ENCODE data around the gene SYTL1. TPM values are rescaled to one million over a fixed set of nuclear protein-coding genes. Genes with fewer than 3 reads are reported as not detected.

Gene SYTL1
- polyA plus RNA-seq, 1 of the 3 experiments (the other 2 are of a cell fraction), result 3.0 TPM

- TF ChIP-seq EZH2phosphoT487 (IDR thresholded peaks at IDR 0.05; ENCODE audit: borderline replicate concordance, low read depth), result no peak
These were observed 3.1 kb upstream of the SYTL1 start (continued) for GRCh38 chr1:27338751-27339150.

- peaks cover 0 to 8% of the 10 kb centered on the region in 2 experiments; a peak in 2 of 4 replicates for H3K4me1 ChIP-seq (ENCODE audit: control insufficient read depth in 1 of 2, insufficient read depth in 2 of 2, low read depth in 1 of 2, low read length in 1 of 2)
- no peak for TF ChIP-seq ZBTB33 (IDR thresholded peaks at IDR 0.05; ENCODE audit: borderline replicate concordance, low read depth)
- TF ChIP-seq ELF1 (IDR thresholded peaks at IDR 0.05), result no peak
- no peak for TF ChIP-seq GABPA (IDR thresholded peaks at IDR 0.05; ENCODE audit: low read depth)
- no peak for TF ChIP-seq JUND (IDR thresholded peaks at IDR 0.05)
- TF ChIP-seq FOSL2 (IDR thresholded peaks at IDR 0.05; ENCODE audit: borderline replicate concordance, low read depth), result no peak
- no peak for TF ChIP-seq RCOR1 (IDR thresholded peaks at IDR 0.05; ENCODE audit: low read length)
- no peak for TF ChIP-seq RFX5 (IDR thresholded peaks at IDR 0.05; ENCODE audit: low read length)
- no peak for TF ChIP-seq RXRA (IDR thresholded peaks at IDR 0.05; ENCODE audit: borderline replicate concordance, low read depth)
- TF ChIP-seq YY1 (IDR thresholded peaks at IDR 0.05; ENCODE audit: low read depth), result no peak
- no peak for TF ChIP-seq FOXJ3 (CRISPR knock-in tag; IDR thresholded peaks at IDR 0.05)
- no peak for TF ChIP-seq GATA2 (CRISPR knock-in tag; IDR thresholded peaks at IDR 0.05)
- TF ChIP-seq NFIC (IDR thresholded peaks at IDR 0.05; ENCODE audit: borderline replicate concordance), result no peak
- no peak for TF ChIP-seq REST (IDR thresholded peaks at IDR 0.05; ENCODE audit: low read depth, low read length)
- TF ChIP-seq MAX (IDR thresholded peaks at IDR 0.05; ENCODE audit: low read depth), result no peak
- ChIA-PET POLR2A (no interaction called here), CTCF (interaction anchor here (1.1 to 1.8 kb wide), 4 partner anchors 10 to 50 kb away, joined by 3 to 5 read pairs (median 4); no protein-coding TSS in a partner anchor)
- peaks cover 0 to 17% of the 10 kb centered on the region in 2 experiments for H3K36me3 ChIP-seq (replicated peaks in 1 of 2; ENCODE audit: control insufficient read depth in 1 of 2, insufficient read depth in 2 of 2, low read length in 1 of 2)
- H3K79me2 ChIP-seq (ENCODE audit: insufficient read depth), result no peaks in the 10 kb centered on the region
- no peaks in the 10 kb centered on the region for H3F3A ChIP-seq (replicated peaks; ENCODE audit: insufficient read depth)
- no peak overlapping the region for H3K4me3 ChIP-seq (ENCODE audit: low read depth in 2 of 2, low read length in 1 of 2)
- no peaks in the 10 kb centered on the region for H4K20me1 ChIP-seq (ENCODE audit: insufficient read depth)
- no peaks in the 10 kb centered on the region for H3K9me3 ChIP-seq
- no peak for DNase-seq
- no peaks in the 10 kb centered on the region for H3K9me2 ChIP-seq
- no peak overlapping the region for H3K9ac ChIP-seq
- no peak overlapping the region for H3K27ac ChIP-seq (ENCODE audit: low read depth in 2 of 2, low read length in 1 of 2)
- no peak overlapping the region for H3K4me2 ChIP-seq
- no peaks in the 10 kb centered on the region for H3K27me3 ChIP-seq (ENCODE audit: insufficient read depth)
- H2AFZ ChIP-seq (ENCODE audit: low read depth), result no peak overlapping the region
- WGBS (ENCODE audit: low lambda C conversion rate), result 86% methylated on average over 5 of the region's 5 CpGs
These were observed 2.6 kb upstream of the SYTL1 start for GRCh38 chr1:27339213-27339612.
